Measurements from ENCODE around the gene CDH2.

GRCh38 chr18:27976806-27977408, 200.0 kb downstream of the CDH2 start:
- TF ChIP-seq, protein P1, sequence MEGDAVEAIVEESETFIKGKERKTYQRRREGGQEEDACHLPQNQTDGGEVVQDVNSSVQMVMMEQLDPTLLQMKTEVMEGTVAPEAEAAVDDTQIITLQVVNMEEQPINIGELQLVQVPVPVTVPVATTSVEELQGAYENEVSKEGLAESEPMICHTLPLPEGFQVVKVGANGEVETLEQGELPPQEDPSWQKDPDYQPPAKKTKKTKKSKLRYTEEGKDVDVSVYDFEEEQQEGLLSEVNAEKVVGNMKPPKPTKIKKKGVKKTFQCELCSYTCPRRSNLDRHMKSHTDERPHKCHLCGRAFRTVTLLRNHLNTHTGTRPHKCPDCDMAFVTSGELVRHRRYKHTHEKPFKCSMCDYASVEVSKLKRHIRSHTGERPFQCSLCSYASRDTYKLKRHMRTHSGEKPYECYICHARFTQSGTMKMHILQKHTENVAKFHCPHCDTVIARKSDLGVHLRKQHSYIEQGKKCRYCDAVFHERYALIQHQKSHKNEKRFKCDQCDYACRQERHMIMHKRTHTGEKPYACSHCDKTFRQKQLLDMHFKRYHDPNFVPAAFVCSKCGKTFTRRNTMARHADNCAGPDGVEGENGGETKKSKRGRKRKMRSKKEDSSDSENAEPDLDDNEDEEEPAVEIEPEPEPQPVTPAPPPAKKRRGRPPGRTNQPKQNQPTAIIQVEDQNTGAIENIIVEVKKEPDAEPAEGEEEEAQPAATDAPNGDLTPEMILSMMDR (conservative IDR thresholded peaks at IDR 0.05; ENCODE audit: low read depth in 2 of 2): no peak
- TF ChIP-seq EZH2 (IDR thresholded peaks at IDR 0.05; ENCODE audit: low read depth, unreplicated experiment) (no peak), POLR2AphosphoS5 (IDR thresholded peaks at IDR 0.05; ENCODE audit: low read depth) (no peak), EZH2phosphoT487 (IDR thresholded peaks at IDR 0.05; ENCODE audit: unreplicated experiment) (no peak), CREB1 (CRISPR knock-in tag; IDR thresholded peaks at IDR 0.05; ENCODE audit: low read depth) (no peak), NANOG (IDR thresholded peaks at IDR 0.05; ENCODE audit: borderline replicate concordance) (no peak), ZNF114 (CRISPR knock-in tag; IDR thresholded peaks at IDR 0.05) (no peak), JUNB (IDR thresholded peaks at IDR 0.05; ENCODE audit: unreplicated experiment) (no peak), STAT1 (IDR thresholded peaks at IDR 0.05; ENCODE audit: unreplicated experiment) (no peak), ZNF331 (CRISPR knock-in tag; IDR thresholded peaks at IDR 0.05; ENCODE audit: low read depth) (no peak)
- TF ChIP-seq, protein P2, sequence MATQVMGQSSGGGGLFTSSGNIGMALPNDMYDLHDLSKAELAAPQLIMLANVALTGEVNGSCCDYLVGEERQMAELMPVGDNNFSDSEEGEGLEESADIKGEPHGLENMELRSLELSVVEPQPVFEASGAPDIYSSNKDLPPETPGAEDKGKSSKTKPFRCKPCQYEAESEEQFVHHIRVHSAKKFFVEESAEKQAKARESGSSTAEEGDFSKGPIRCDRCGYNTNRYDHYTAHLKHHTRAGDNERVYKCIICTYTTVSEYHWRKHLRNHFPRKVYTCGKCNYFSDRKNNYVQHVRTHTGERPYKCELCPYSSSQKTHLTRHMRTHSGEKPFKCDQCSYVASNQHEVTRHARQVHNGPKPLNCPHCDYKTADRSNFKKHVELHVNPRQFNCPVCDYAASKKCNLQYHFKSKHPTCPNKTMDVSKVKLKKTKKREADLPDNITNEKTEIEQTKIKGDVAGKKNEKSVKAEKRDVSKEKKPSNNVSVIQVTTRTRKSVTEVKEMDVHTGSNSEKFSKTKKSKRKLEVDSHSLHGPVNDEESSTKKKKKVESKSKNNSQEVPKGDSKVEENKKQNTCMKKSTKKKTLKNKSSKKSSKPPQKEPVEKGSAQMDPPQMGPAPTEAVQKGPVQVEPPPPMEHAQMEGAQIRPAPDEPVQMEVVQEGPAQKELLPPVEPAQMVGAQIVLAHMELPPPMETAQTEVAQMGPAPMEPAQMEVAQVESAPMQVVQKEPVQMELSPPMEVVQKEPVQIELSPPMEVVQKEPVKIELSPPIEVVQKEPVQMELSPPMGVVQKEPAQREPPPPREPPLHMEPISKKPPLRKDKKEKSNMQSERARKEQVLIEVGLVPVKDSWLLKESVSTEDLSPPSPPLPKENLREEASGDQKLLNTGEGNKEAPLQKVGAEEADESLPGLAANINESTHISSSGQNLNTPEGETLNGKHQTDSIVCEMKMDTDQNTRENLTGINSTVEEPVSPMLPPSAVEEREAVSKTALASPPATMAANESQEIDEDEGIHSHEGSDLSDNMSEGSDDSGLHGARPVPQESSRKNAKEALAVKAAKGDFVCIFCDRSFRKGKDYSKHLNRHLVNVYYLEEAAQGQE (IDR thresholded peaks at IDR 0.05; ENCODE audit: unreplicated experiment): no peak
- TF ChIP-seq, protein P3, sequence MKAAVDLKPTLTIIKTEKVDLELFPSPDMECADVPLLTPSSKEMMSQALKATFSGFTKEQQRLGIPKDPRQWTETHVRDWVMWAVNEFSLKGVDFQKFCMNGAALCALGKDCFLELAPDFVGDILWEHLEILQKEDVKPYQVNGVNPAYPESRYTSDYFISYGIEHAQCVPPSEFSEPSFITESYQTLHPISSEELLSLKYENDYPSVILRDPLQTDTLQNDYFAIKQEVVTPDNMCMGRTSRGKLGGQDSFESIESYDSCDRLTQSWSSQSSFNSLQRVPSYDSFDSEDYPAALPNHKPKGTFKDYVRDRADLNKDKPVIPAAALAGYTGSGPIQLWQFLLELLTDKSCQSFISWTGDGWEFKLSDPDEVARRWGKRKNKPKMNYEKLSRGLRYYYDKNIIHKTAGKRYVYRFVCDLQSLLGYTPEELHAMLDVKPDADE (IDR thresholded peaks at IDR 0.05): no peak
- TF ChIP-seq, protein P4, sequence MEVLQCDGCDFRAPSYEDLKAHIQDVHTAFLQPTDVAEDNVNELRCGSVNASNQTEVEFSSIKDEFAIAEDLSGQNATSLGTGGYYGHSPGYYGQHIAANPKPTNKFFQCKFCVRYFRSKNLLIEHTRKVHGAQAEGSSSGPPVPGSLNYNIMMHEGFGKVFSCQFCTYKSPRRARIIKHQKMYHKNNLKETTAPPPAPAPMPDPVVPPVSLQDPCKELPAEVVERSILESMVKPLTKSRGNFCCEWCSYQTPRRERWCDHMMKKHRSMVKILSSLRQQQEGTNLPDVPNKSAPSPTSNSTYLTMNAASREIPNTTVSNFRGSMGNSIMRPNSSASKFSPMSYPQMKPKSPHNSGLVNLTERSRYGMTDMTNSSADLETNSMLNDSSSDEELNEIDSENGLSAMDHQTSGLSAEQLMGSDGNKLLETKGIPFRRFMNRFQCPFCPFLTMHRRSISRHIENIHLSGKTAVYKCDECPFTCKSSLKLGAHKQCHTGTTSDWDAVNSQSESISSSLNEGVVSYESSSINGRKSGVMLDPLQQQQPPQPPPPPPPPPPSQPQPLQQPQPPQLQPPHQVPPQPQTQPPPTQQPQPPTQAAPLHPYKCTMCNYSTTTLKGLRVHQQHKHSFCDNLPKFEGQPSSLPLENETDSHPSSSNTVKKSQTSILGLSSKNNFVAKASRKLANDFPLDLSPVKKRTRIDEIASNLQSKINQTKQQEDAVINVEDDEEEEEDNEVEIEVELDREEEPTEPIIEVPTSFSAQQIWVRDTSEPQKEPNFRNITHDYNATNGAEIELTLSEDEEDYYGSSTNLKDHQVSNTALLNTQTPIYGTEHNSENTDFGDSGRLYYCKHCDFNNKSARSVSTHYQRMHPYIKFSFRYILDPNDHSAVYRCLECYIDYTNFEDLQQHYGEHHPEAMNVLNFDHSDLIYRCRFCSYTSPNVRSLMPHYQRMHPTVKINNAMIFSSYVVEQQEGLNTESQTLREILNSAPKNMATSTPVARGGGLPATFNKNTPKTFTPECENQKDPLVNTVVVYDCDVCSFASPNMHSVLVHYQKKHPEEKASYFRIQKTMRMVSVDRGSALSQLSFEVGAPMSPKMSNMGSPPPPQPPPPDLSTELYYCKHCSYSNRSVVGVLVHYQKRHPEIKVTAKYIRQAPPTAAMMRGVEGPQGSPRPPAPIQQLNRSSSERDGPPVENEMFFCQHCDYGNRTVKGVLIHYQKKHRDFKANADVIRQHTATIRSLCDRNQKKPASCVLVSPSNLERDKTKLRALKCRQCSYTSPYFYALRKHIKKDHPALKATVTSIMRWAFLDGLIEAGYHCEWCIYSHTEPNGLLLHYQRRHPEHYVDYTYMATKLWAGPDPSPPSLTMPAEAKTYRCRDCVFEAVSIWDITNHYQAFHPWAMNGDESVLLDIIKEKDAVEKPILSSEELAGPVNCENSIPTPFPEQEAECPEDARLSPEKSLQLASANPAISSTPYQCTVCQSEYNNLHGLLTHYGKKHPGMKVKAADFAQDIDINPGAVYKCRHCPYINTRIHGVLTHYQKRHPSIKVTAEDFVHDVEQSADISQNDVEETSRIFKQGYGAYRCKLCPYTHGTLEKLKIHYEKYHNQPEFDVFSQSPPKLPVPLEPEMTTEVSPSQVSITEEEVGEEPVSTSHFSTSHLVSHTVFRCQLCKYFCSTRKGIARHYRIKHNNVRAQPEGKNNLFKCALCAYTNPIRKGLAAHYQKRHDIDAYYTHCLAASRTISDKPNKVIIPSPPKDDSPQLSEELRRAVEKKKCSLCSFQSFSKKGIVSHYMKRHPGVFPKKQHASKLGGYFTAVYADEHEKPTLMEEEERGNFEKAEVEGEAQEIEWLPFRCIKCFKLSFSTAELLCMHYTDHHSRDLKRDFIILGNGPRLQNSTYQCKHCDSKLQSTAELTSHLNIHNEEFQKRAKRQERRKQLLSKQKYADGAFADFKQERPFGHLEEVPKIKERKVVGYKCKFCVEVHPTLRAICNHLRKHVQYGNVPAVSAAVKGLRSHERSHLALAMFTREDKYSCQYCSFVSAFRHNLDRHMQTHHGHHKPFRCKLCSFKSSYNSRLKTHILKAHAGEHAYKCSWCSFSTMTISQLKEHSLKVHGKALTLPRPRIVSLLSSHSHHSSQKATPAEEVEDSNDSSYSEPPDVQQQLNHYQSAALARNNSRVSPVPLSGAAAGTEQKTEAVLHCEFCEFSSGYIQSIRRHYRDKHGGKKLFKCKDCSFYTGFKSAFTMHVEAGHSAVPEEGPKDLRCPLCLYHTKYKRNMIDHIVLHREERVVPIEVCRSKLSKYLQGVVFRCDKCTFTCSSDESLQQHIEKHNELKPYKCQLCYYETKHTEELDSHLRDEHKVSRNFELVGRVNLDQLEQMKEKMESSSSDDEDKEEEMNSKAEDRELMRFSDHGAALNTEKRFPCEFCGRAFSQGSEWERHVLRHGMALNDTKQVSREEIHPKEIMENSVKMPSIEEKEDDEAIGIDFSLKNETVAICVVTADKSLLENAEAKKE (CRISPR knock-in tag; IDR thresholded peaks at IDR 0.05): no peak
